OCI-LY1 (cell line): ENCODE measurements around the gene RDH5.

ENCODE experiments used
- H2AFZ ChIP-seq: fragments of 200-600 bp; sonication (generic), shearing (Covaris generic); 2 replicates; pipeline ENCODE4 v1.6.0; 2014; ENCODE audit warnings: antibody characterized with exemption, mild to moderate bottlenecking, low read length
- H3F3A ChIP-seq: fragments of 200-600 bp; sonication (generic), shearing (Covaris generic); 2 replicates; pipeline ENCODE4 v1.6.0; 2014; ENCODE audit warnings: mild to moderate bottlenecking, antibody characterized with exemption, low read length, moderate library complexity; ENCODE audit not compliant: insufficient read depth
- H3K27ac ChIP-seq: fragments of 200-600 bp; sonication (generic); 2 replicates; pipeline ENCODE4 v1.5.1; 2014; ENCODE audit warnings: low read length, mixed run types, mild to moderate bottlenecking, low read depth; ENCODE audit not compliant: poor library complexity, severe bottlenecking
- H3K27me3 ChIP-seq: fragments of 200-600 bp; sonication (generic); 2 replicates; pipeline ENCODE4 v1.6.0; 2014; ENCODE audit warnings: antibody characterized with exemption, mild to moderate bottlenecking, low read length, moderate library complexity; ENCODE audit not compliant: insufficient read depth
- H3K36me3 ChIP-seq: fragments of 200-600 bp; sonication (generic); 2 replicates; pipeline ENCODE4 v1.6.1; 2014; ENCODE audit warnings: mild to moderate bottlenecking, antibody characterized with exemption, low read length, moderate library complexity, mixed read lengths; ENCODE audit not compliant: insufficient read depth
- H3K4me1 ChIP-seq: fragments of 200-600 bp; sonication (generic); 2 replicates; pipeline ENCODE4 v1.5.1; 2014; ENCODE audit warnings: mild to moderate bottlenecking, low read length, moderate library complexity; ENCODE audit not compliant: insufficient read depth, severe bottlenecking
- H3K4me2 ChIP-seq: fragments of 200-600 bp; sonication (generic), shearing (Covaris generic); 2 replicates; pipeline ENCODE4 v1.6.1; 2014; ENCODE audit warnings: low read length
- H3K4me3 ChIP-seq: fragments of 200-600 bp; sonication (generic); 2 replicates; pipeline ENCODE4 v1.5.1; 2014; ENCODE audit warnings: low read length, low read depth, mild to moderate bottlenecking, mixed read lengths; ENCODE audit not compliant: poor library complexity, severe bottlenecking
- H3K79me2 ChIP-seq: fragments of 200-600 bp; shearing (Covaris generic); 2 replicates; pipeline ENCODE4 v1.6.1; 2016; ENCODE audit warnings: mixed run types, low read length, mixed read lengths; ENCODE audit not compliant: insufficient read depth
- H3K9ac ChIP-seq: fragments of 200-600 bp; sonication (generic), shearing (Covaris generic); 2 replicates; pipeline ENCODE4 v1.6.1; 2014; ENCODE audit warnings: mild to moderate bottlenecking, low read length, mixed read lengths
- H3K9me2 ChIP-seq: fragments of 200-600 bp; sonication (generic), shearing (Covaris generic); 2 replicates; pipeline ENCODE4 v1.6.1; 2014; ENCODE audit warnings: low read depth, mild to moderate bottlenecking, low read length, mixed read lengths
- H3K9me3 ChIP-seq: fragments of 200-600 bp; shearing (Covaris generic); 2 replicates; pipeline ENCODE4 v1.6.1; 2014; ENCODE audit warnings: low read length, mixed read lengths
- H4K20me1 ChIP-seq: fragments of 200-600 bp; sonication (generic), shearing (Covaris generic); 2 replicates; pipeline ENCODE4 v1.6.0; 2016; ENCODE audit warnings: mild to moderate bottlenecking, low read length; ENCODE audit not compliant: insufficient read depth
- CTCF ChIP-seq: fragments of 200-600 bp; sonication (generic), shearing (Covaris generic); IDR thresholded peaks from 2 replicates; pipeline ENCODE4 v1.5.1; 2017; ENCODE audit warnings: mild to moderate bottlenecking, antibody characterized with exemption, low read length, moderate library complexity, mixed read lengths
- EZH2 ChIP-seq: fragments of 200-600 bp; sonication (generic), shearing (Covaris generic); IDR thresholded peaks from 2 replicates; pipeline ENCODE4 v1.8.0; 2017; ENCODE audit warnings: borderline replicate concordance, mixed run types, mild to moderate bottlenecking, antibody characterized with exemption, low read length, moderate library complexity, mixed read lengths

Gene RDH5

GRCh38 chr12:55744340-55745030, 24.3 kb downstream of the RDH5 start:
- H3K27me3 ChIP-seq = peaks cover 7% of the 10 kb centered on the region
- H3K27ac ChIP-seq = no peak overlapping the region
- no peak for TF ChIP-seq EZH2
- TF ChIP-seq CTCF = no peak
- peaks cover 34% of the 10 kb centered on the region for H3K4me1 ChIP-seq
- peak overlapping the region; percentile 92 for H3K4me2 ChIP-seq
- no peaks in the 10 kb centered on the region for H3K36me3 ChIP-seq
- H4K20me1 ChIP-seq = no peaks in the 10 kb centered on the region
- H2AFZ ChIP-seq = no peak overlapping the region
- H3K9ac ChIP-seq = peak overlapping the region; percentile 60; the same call in 1 of the 2 replicates
- peak overlapping the region; percentile 66 for H3K4me3 ChIP-seq
- H3K79me2 ChIP-seq = no peaks in the 10 kb centered on the region
- H3K9me2 ChIP-seq = no peaks in the 10 kb centered on the region
- no peaks in the 10 kb centered on the region for H3K9me3 ChIP-seq
- no peaks in the 10 kb centered on the region for H3F3A ChIP-seq

GRCh38 chr12:55745361-55746173, 25.4 kb downstream of the RDH5 start:
- peak overlapping the region; percentile 66 for H3K4me3 ChIP-seq
- H3K4me2 ChIP-seq = peak overlapping the region; percentile 92
- H4K20me1 ChIP-seq = no peaks in the 10 kb centered on the region
- H3K27ac ChIP-seq = no peak overlapping the region
- no peak overlapping the region for H3K9ac ChIP-seq
- H3K79me2 ChIP-seq = no peaks in the 10 kb centered on the region
- no peaks in the 10 kb centered on the region for H3K9me3 ChIP-seq
- no peak overlapping the region for H2AFZ ChIP-seq
- peaks cover 7% of the 10 kb centered on the region for H3K27me3 ChIP-seq
- H3K4me1 ChIP-seq = peaks cover 34% of the 10 kb centered on the region
- no peaks in the 10 kb centered on the region for H3F3A ChIP-seq
- no peaks in the 10 kb centered on the region for H3K36me3 ChIP-seq
- TF ChIP-seq CTCF (no peak), EZH2 (no peak)
- H3K9me2 ChIP-seq = no peaks in the 10 kb centered on the region

- no peak overlapping the region for H3K27ac ChIP-seq
Observed at GRCh38 chr12:55746174-55746912, 26.1 kb downstream of the RDH5 start.

More at GRCh38 chr12:55746174-55746912, 26.1 kb downstream of the RDH5 start:
- Histone ChIP-seq H3K9me3 (no peaks in the 10 kb centered on the region), H3F3A (no peaks in the 10 kb centered on the region), H3K9ac (no peak overlapping the region), H3K4me3 (no peak overlapping the region), H3K79me2 (no peaks in the 10 kb centered on the region), H3K9me2 (no peaks in the 10 kb centered on the region), H3K36me3 (peaks cover under 1% of the 10 kb centered on the region; the same call in 1 of the 2 replicates), H3K4me1 (peaks cover 34% of the 10 kb centered on the region), H3K4me2 (no peak overlapping the region), H3K27me3 (peaks cover 7% of the 10 kb centered on the region), H4K20me1 (no peaks in the 10 kb centered on the region), H2AFZ (no peak overlapping the region)
- no peak for TF ChIP-seq EZH2
- TF ChIP-seq CTCF = no peak
